NCI-H82 treated with DMSO at 0.1 percent for 48 hours (cell line): ENCODE results near the gene BTG2.
"Not testable (repeated sequence)": the region's sequence is repeated elsewhere in the genome, so short reads cannot be mapped to it uniquely, and the experiment has no call there.

ENCODE experiments used
- DNase-seq: peaks from one replicate; lab custom pipeline; 2025; ENCODE audit not compliant: unreplicated experiment; lab: John Stamatoyannopoulos, UW

Gene BTG2

GRCh38 chr1:203291201-203292096 lies 13.9 kb upstream of the BTG2 start:
- DNase-seq: peak; percentile 46

- no peak for DNase-seq
Measured at GRCh38 chr1:203295796-203296195, 9.5 kb upstream of the BTG2 start.

- peak; percentile 71 for DNase-seq
Measured at GRCh38 chr1:203296460-203297073, 8.8 kb upstream of the BTG2 start.

GRCh38 chr1:203299169-203299568 lies 6.2 kb upstream of the BTG2 start:
- DNase-seq: no peak

- not testable (repeated sequence) for DNase-seq
Measured at GRCh38 chr1:203299719-203300429, 5.4 kb upstream of the BTG2 start.

GRCh38 chr1:203300441-203301330 lies 4.6 kb upstream of the BTG2 start:
- DNase-seq: no peak

DNA sequence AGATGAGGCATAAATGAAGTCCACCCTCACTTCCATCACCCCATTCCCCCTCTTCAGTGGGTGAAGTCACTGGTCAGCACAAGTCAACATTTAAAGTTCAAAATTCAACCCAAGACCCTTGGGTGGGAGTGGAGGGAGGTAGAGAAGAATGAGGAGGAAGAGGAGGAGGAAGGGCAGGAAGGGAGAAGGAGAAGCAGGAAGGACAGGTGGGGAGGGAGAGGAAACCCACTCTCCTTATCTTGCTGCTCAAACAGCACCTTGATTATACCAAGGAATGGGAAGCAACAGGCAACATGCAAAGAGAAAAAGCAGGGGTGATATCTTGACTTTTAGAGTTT lies 4.0 kb upstream of the BTG2 start:
- DNase-seq: no peak

DNA sequence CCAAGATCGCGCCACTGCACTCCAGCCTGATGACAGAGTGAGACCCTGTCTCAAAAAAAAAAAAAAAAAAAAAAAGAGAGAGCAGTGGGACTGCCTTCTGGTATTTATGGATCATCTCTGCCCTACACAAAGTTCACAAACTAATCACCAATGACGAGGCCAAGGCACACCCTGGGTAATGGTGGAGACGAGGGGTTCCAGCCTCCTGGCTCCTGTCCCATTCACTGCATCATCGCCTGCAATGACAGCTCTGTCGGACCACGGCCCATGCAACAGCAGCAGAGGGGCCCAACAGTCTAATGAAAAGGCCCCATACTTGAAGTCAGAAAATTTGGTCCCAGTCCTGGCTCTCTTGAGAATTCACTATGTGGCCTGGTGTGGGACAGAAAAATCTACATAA lies 2.9 kb upstream of the BTG2 start:
- no peak for DNase-seq

- no peak for DNase-seq
Measured at GRCh38 chr1:203302894-203303293, 2.4 kb upstream of the BTG2 start.

DNA sequence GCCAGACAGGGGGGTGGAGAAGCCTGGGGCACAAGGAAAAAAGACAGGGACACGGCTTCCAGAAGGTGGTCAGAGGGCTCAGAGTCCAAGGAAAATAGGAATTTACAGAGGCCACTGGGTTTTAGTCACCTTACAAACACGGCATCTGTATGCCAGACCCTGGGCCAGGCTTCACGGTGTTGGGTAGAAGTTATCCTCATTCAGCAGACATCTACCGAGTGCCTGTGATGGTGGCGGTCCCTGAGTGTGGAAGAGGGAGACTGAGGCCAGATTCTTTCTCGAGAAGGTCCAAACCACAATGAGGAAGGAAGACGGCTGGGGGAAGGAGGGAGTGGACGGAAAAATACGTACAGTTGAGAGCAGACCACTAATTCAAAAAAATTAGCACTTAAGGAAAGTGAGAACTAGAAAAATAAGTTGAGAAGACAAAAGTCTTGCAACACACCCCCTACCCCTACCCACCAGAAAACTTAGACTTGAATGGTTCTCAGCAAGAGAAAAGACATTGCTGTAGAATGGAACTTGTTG lies 864 bp upstream of the BTG2 start:
- DNase-seq: no peak

DNA sequence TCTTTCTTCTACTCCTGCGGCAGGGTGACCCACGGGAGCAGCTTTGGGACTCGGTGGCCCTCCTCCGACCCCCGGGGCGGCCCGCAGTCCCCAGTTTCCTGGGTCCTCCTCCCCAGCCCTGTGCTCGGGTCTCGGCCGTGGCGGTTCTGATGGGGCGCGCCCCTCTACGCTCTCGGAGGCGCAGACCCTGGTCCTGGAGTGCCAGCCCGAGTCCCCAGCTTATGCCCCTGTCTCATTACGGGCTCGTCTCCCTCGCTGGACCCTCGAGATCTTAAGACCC lies 430 bp downstream of the BTG2 start:
- DNase-seq: no peak

DNA sequence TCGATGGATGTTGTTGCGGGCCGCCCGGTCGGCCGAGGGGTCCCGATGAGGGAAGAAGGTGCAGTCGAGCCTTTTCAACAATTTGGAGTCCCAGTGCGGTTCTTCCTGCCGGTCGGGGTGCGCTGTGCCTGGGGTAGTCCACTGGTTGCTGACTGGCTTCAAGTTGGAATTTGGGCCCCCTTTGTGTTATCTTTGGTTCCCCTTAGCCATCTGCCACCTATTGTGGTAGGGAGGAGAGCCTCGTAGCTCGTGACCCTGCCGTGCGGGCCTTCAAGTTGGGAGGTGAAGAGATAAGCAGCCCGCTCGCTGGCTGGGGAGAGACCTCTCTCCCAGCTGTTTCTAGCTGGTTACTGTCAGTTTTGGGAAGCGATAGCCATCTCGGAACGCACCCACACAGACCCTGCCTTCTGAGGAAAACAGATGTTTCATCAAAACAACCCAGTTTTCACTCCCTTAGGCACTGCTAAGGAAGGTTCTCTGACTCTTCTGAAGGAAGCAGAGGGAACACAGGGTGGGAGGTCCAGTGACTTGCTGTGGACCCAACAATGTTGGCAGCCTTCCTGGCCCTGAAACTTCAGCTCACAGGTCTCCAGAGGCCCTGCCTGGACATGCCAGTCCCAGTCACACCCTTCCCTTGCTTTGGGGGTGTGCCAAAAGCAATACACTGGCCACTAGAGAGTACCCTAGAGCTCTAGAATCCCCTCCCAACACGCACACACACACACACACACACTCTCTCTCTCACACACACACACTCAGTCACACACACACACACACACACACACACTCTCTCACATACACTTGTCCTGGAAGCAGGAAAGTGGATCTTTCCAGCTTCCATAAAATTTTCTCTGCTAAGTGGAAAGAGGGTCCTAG lies 1.0 kb downstream of the BTG2 start:
- DNase-seq: no peak

DNA sequence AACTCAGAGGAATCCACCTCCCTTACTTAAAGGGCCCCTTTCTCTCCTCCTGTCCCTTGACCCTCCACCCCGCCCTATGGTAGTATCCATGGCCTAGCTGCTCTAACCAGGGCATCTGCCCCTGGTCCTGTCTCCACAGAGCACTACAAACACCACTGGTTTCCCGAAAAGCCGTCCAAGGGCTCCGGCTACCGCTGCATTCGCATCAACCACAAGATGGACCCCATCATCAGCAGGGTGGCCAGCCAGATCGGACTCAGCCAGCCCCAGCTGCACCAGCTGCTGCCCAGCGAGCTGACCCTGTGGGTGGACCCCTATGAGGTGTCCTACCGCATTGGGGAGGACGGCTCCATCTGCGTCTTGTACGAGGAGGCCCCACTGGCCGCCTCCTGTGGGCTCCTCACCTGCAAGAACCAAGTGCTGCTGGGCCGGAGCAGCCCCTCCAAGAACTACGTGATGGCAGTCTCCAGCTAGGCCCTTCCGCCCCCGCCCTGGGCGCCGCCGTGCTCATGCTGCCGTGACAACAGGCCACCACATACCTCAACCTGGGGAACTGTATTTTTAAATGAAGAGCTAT lies 1.7 kb downstream of the BTG2 start:
- no peak for DNase-seq

GRCh38 chr1:203307641-203308126 lies 2.4 kb downstream of the BTG2 start:
- no peak for DNase-seq

DNA sequence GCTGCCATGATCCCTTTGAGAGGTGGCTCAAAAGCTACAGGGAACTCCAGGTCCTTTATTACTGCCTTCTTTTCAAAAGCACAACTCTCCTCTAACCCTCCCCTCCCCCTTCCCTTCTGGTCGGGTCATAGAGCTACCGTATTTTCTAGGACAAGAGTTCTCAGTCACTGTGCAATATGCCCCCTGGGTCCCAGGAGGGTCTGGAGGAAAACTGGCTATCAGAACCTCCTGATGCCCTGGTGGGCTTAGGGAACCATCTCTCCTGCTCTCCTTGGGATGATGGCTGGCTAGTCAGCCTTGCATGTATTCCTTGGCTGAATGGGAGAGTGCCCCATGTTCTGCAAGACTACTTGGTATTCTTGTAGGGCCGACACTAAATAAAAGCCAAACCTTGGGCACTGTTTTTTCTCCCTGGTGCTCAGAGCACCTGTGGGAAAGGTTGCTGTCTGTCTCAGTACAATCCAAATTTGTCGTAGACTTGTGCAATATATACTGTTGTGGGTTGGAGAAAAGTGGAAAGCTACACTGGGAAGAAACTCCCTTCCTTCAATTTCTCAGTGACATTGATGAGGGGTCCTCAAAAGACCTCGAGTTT lies 3.1 kb downstream of the BTG2 start:
- peak; percentile 26 for DNase-seq

DNA sequence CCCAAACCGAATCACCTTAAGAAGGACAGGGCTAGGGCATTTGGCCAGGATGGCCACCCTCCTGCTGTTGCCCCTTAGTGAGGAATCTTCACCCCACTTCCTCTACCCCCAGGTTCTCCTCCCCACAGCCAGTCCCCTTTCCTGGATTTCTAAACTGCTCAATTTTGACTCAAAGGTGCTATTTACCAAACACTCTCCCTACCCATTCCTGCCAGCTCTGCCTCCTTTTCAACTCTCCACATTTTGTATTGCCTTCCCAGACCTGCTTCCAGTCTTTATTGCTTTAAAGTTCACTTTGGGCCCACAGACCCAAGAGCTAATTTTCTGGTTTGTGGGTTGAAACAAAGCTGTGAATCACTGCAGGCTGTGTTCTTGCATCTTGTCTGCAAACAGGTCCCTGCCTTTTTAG lies 3.6 kb downstream of the BTG2 start:
- no peak for DNase-seq

GRCh38 chr1:203311368-203312301 lies 6.3 kb downstream of the BTG2 start:
- no peak for DNase-seq
